Measurements from ENCODE around the gene RAPGEF4.

GRCh38 chr2:173059971-173060461 is 324.4 kb downstream of the RAPGEF4 start:
- TF ChIP-seq CTCF (IDR thresholded peaks at IDR 0.05) (no peak), SIN3A (IDR thresholded peaks at IDR 0.05; ENCODE audit: borderline replicate concordance, insufficient read depth, low read depth, low read length) (no peak), POLR2AphosphoS5 (IDR thresholded peaks at IDR 0.05; ENCODE audit: low read depth, low read length) (no peak)

Measured in Panc1 (cell line).